Naive thymus-derived CD8-positive, alpha-beta T cell (primary cell): ENCODE results near the gene CLEC16A. TPM values are rescaled to one million over a fixed set of nuclear protein-coding genes. Genes with fewer than 3 reads are reported as not detected.

Experiments used
- ATAC-seq, 2 donors: fragments of 150-1000 bp; cut with Tn5 transposase in 1 of 2; sonication (Bioruptor Pico), chemical (Tn5 transposase) in 1 of 2; 1 replicate in 1 of 2; 2 replicates in 1 of 2; pipeline ENCODE4 v1.10.0; 2021; ENCODE audit warnings: mild to moderate bottlenecking in 2 of 2, moderate library complexity in 2 of 2
- POLR2A ChIA-PET: fragments of 350-600 bp; sonication (Branson Sonifier 250); formaldehyde crosslinking; loops from one replicate; lab custom pipeline; 2021; ENCODE audit warnings: antibody characterized with exemption; lab: Charles Lee
- DNase-seq, 10 donors: peaks; one replicate each; pipeline versions ENCODE4 v3.0.0 to v3.0.0-alpha.2; 2020 to 2022
- H3K27ac Mint-ChIP-seq, 10 donors: one replicate each; pipeline ENCODE4 v1.8.0; 2020 to 2022; ENCODE audit warnings: mild to moderate bottlenecking in 10 of 10, mixed read lengths in 10 of 10, moderate library complexity in 4 of 10, inconsistent platforms in 1 of 10
- H3K27me3 Mint-ChIP-seq, 5 donors: one replicate each; pipeline ENCODE4 v1.8.0; 2021 to 2022; ENCODE audit warnings: mixed read lengths in 5 of 5
- H3K36me3 Mint-ChIP-seq, 3 donors: one replicate each; pipeline ENCODE4 v1.8.0; 2020 to 2022; ENCODE audit warnings: mixed read lengths in 3 of 3, mild to moderate bottlenecking in 2 of 3, inconsistent platforms in 1 of 3
- H3K4me1 Mint-ChIP-seq, 4 donors: one replicate each; pipeline ENCODE4 v1.8.0; 2021 to 2022; ENCODE audit warnings: mixed read lengths in 4 of 4
- H3K4me3 Mint-ChIP-seq, 10 donors: one replicate each; pipeline ENCODE4 v1.8.0; 2020 to 2022; ENCODE audit warnings: mild to moderate bottlenecking in 10 of 10, mixed read lengths in 10 of 10, moderate library complexity in 6 of 10, inconsistent platforms in 1 of 10
- H3K9me3 Mint-ChIP-seq, 9 donors: one replicate each; pipeline ENCODE4 v1.8.0; 2020 to 2022; ENCODE audit warnings: mixed read lengths in 9 of 9, mild to moderate bottlenecking in 3 of 9, inconsistent platforms in 1 of 9, moderate library complexity in 1 of 9
- polyA plus RNA-seq, 3 donors: library from polyadenylated mRNA; unstranded; fragments of 300-500 nt; fragmentation: Illumina TruSeq; gene quantifications; one replicate each; pipeline ENCODE4 v1.2.3, GENCODE V29; 2021
- total RNA-seq, 8 experiments: library from RNA in 2 of 8; stranded (reverse) in 2 of 8; gene quantifications; one replicate each; pipeline ENCODE4 v1.2.3 and lab custom pipeline; 2021 to 2026

CLEC16A gene
- total and polyA plus RNA-seq, 5 experiments from 2014 or later = 8.5 to 28.8 (median 19.4) TPM

DNA sequence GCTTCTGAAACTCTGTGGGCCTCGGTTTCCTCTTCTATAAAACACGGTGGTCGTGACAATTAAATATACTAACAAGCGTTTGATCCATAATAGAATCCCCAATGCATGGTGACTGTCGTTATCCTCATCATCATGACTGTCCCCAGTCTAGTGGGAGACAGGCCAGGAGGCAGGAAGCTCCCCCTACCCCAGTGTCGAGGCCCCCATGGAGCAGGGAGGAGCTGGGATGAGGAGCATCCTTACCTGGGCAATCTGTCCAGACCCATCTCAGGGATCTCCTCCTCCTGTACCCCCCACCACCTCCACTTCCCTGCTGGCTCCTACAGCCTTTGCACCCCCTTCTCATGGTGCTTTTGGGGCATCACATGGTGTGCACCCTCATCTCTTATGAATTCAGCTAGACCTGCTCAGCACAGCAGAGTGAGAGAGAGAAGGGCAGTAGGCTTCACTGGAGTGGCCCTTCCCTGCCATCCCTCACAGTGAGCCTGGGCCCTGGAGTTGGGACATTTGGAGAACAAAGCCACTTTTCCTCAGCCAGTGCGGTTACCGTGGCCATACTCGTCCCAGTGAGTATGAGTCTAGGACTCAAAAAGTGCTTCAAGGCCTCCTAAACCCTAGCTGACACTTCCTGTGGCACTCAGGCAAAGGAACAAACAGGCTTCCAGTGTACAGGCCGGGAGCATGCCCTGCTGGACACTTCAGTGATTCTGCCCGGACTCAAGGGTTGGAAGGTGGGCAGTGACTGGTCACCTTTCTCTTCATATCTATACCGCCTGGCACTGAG is 148.6 kb downstream of the CLEC16A start:
- peak overlapping the region in 8 of 10 donors; percentile 6 to 76 (median 59) for H3K4me3 Mint-ChIP-seq
- POLR2A ChIA-PET = interaction anchor here (2.9 kb wide), 1 partner anchor 163 kb away, joined by 11 read pairs; the partner anchor contains the start of gene SOCS1
- H3K4me1 Mint-ChIP-seq = peaks cover 23 to 50% (median 43%) of the 10 kb centered on the region in 4 donors
- ATAC-seq (no peak), DNase-seq (no peak)
- H3K27ac Mint-ChIP-seq = peak overlapping the region in 9 of 10 donors; percentile 75 to 97 (median 86)
- no peaks in the 10 kb centered on the region for H3K9me3 Mint-ChIP-seq
- peaks cover 0 to 10% (median 7%) of the 10 kb centered on the region in 3 donors for H3K36me3 Mint-ChIP-seq
- no peaks in the 10 kb centered on the region for H3K27me3 Mint-ChIP-seq

DNA sequence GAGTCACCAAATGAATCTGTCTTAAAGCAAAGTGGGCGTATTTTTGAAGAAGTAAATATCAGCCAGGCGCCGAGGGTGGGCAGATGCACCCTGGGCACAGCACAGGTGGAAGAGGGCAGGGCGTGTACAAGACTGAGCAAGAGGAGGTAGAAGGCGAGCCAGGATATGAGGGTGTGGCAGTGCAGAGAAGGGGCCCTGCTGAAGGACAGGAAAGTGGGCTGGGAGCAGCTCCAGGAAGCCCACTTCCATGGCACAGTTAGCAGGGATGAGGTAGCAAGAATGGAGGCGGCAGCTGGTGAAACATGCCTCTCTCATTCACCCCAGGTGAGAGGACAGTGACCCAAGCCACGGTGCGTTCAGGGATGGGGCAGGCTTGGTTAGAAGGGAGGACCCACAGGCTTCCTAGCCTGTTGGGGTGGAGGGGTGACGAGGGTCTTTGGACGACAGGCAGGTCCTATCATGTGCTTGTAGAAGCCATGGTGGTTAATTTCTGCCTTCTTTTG is 149.3 kb downstream of the CLEC16A start:
- POLR2A ChIA-PET = interaction anchor here (0.9 to 2.9 kb wide), 2 partner anchors 12 to 162 kb away, joined by 3 to 11 read pairs; partner anchors contain the start of gene SOCS1
- Mint-ChIP-seq H3K4me3 (peak overlapping the region in 9 of 10 donors; percentile 6 to 76 (median 60)), H3K36me3 (peaks cover 0 to 10% (median 7%) of the 10 kb centered on the region in 3 donors), H3K27ac (peak overlapping the region in 9 of 10 donors; percentile 24 to 97 (median 86)), H3K4me1 (peaks cover 23 to 43% (median 37%) of the 10 kb centered on the region in 4 donors), H3K27me3 (no peaks in the 10 kb centered on the region), H3K9me3 (no peaks in the 10 kb centered on the region)
- DNase-seq = no peak
- peak in 1 of 2 donors; percentile 56 for ATAC-seq

DNA sequence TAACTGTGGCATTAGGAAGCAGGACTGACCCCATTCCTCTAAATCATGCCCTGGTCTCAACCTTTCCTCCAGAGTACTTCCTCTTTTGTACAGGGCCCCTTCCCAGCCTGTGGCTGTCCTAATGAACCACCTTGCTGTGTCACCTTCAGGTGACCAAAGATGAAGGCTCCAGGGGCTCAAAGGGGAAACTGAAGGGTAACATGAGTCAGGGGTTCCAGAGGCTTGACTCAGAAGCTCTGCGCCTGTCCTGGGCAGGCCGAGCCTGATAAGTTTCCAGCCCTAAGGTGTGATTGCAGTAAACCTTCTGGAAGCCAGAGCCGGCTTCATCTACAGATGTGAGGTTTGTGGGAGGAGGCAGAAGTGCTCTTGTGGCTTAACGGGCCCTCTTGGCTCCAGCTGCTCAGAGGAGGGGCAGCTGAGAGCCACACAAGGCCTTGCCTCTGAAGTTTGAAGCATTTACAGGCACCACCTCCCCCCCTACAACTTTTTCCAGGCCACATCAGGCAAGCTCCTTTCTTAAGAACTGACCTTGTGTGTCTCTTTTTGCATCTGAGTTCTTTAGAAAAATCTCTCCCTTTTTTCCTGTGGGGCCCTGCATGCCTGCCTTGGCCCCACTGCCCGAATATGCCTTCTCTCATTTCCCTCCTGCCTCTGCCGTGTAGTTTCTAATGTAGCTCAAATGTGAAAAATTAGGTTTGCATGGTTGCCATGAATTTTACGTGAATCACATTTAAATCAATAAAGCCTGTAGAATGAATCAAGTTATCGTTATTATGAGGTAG is 149.9 kb downstream of the CLEC16A start:
- DNase-seq = no peak
- Mint-ChIP-seq H3K4me1 (peaks cover 23 to 37% (median 32%) of the 10 kb centered on the region in 4 donors), H3K9me3 (no peaks in the 10 kb centered on the region), H3K27me3 (no peaks in the 10 kb centered on the region), H3K4me3 (peak overlapping the region in 8 of 10 donors; percentile 42 to 79 (median 60)), H3K36me3 (peaks cover 0 to 10% (median 7%) of the 10 kb centered on the region in 3 donors), H3K27ac (peak overlapping the region; percentile 12 to 97 (median 85))
- peak; percentile 55 to 58 for ATAC-seq
- POLR2A ChIA-PET = interaction anchor here (0.6 to 2.9 kb wide), 3 partner anchors 11 to 162 kb away, joined by 3 to 11 read pairs (median 3); partner anchors contain the start of gene SOCS1

DNA sequence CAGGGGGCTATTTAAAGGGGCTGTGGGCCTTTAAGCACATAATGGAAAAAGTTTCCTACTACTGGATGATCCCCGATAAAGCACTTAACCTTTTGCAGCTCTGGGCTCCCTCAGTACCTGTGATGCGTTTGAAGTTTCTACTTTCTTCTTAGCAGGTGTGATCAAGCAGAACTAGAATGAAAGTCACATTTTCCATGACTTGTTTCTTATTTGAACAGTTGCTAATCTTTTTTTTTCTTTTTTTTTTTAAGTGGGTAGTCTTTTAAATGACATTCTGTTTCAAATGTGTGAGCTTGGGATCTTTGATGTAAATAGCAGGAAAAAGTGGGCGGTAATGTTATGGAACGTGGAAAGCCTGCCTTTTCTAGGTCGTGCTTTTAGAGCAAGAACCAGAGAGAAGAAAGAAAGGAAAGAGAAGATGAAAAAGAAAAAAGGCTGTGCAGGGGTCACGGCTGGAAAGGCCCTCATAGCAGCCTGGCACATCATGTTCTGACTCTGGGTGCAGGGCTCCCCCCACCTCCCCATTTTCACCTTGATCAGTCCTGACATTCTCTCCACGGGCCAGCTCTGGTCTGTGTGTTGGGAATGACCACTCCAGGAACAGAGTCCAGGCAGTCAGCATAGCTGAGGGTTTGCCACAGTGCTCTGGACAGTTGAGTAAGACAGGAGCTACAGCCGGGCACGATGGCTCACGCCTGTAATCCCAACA is 150.6 kb downstream of the CLEC16A start:
- POLR2A ChIA-PET = interaction anchor here (0.6 to 2.9 kb wide), 2 partner anchors 25 to 161 kb away, joined by 3 to 11 read pairs; partner anchors contain the start of gene SOCS1
- peak; percentile 74 to 82 for ATAC-seq
- peak overlapping the region in 9 of 10 donors; percentile 32 to 96 (median 82) for H3K27ac Mint-ChIP-seq
- peaks cover 0 to 11% (median 5%) of the 10 kb centered on the region in 3 donors for H3K36me3 Mint-ChIP-seq
- peak overlapping the region in 9 of 10 donors; percentile 7 to 79 (median 56) for H3K4me3 Mint-ChIP-seq
- peak in 2 of 10 donors; percentile 42 for DNase-seq
- peaks cover 21 to 36% (median 31%) of the 10 kb centered on the region in 4 donors for H3K4me1 Mint-ChIP-seq
- H3K9me3 Mint-ChIP-seq = no peaks in the 10 kb centered on the region
- H3K27me3 Mint-ChIP-seq = no peaks in the 10 kb centered on the region

DNA sequence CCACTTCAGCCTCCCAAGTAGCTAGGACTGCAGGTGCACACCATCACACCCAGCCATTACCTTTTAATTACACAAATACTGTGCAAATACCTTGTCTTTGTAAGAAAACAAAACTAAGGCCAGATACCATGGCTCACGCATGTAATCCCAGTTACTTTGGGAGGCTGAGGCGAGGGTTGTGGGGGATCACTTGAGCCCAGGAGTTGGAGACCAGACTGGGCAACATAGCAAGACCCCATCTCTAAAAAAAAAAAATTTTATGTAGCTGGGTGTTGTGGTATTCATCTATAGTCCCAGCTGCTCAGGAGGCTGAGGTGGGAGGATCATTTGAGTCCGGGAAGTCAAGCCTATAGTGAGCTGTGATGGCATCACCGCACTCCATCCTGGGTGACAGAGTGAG is 151.6 kb downstream of the CLEC16A start:
- Mint-ChIP-seq H3K27me3 (no peaks in the 10 kb centered on the region), H3K4me3 (no peak overlapping the region), H3K9me3 (no peaks in the 10 kb centered on the region), H3K36me3 (peaks cover 0 to 14% (median 7%) of the 10 kb centered on the region in 3 donors), H3K27ac (peak overlapping the region in 1 of 10 donors; percentile 55), H3K4me1 (peaks cover 23 to 37% (median 31%) of the 10 kb centered on the region in 4 donors)
- ATAC-seq = no peak
- no peak for DNase-seq
- POLR2A ChIA-PET = interaction anchor here (0.6 kb wide), 3 partner anchors 13 to 121 kb away, joined by 3 read pairs; no protein-coding TSS in a partner anchor

DNA sequence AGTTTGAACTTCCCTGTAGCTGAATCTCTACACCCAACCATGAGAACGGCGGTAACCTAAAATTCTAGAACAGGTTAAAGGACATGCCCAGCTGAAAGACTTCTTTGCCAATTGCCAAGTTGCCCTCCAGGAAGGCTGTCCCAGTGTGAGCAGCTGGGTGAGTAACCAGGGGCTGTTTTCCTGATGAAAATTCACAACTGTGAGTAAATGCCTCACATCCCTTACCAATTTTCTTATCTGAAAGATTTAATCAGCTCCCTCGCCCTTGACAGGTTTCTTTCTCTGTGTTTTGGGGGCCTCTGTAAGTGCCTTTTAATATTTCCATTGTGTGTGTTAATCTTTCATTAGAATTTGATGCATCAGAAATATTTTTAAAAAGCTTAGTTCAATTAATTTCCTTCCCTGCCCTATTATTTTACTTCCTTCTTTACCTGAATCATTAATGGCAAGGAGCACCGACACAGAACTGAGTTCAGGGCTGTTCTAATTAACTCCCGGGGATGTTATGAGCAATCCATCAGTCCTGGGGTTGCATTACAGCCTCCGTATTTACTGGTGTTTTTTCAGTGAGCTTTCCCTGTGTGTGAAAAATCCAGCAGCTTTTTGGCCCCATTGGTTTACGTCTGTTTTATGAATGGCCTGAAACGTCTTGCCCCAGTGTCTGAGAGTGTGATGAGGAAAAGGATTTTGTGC is 152.9 kb downstream of the CLEC16A start:
- peaks cover 23 to 38% (median 35%) of the 10 kb centered on the region in 4 donors for H3K4me1 Mint-ChIP-seq
- H3K36me3 Mint-ChIP-seq = peaks cover 0 to 16% (median 7%) of the 10 kb centered on the region in 3 donors
- H3K27ac Mint-ChIP-seq = peak overlapping the region in 1 of 10 donors; percentile 50
- ATAC-seq = no peak
- no peaks in the 10 kb centered on the region for H3K27me3 Mint-ChIP-seq
- POLR2A ChIA-PET = interaction anchor here (1.5 kb wide), 1 partner anchor 159 kb away, joined by 6 read pairs; the partner anchor contains the start of gene SOCS1
- H3K9me3 Mint-ChIP-seq = no peaks in the 10 kb centered on the region
- no peak for DNase-seq
- no peak overlapping the region for H3K4me3 Mint-ChIP-seq

DNA sequence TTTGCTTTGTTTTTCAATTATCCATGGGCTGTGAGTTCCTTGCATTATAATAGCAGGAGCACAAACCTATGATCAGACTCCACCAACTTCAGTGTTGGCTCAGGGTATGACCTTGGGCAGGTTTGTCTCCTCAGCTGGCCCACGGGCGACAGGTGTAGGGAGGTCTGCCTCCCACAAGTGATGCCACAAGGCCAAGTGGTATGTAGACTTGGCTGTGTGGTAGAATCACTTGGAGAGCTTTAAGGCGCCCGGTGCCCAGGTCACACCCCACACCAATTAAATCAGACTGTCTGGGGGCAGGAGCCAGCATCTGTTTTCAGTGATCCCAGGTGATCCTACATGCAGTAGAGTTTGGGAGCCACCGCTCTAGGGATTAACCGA is 153.4 kb downstream of the CLEC16A start:
- POLR2A ChIA-PET = interaction anchor here (1.5 kb wide), 1 partner anchor 158 kb away, joined by 6 read pairs; the partner anchor contains the start of gene SOCS1
- H3K4me1 Mint-ChIP-seq = peaks cover 21 to 38% (median 32%) of the 10 kb centered on the region in 4 donors

DNA sequence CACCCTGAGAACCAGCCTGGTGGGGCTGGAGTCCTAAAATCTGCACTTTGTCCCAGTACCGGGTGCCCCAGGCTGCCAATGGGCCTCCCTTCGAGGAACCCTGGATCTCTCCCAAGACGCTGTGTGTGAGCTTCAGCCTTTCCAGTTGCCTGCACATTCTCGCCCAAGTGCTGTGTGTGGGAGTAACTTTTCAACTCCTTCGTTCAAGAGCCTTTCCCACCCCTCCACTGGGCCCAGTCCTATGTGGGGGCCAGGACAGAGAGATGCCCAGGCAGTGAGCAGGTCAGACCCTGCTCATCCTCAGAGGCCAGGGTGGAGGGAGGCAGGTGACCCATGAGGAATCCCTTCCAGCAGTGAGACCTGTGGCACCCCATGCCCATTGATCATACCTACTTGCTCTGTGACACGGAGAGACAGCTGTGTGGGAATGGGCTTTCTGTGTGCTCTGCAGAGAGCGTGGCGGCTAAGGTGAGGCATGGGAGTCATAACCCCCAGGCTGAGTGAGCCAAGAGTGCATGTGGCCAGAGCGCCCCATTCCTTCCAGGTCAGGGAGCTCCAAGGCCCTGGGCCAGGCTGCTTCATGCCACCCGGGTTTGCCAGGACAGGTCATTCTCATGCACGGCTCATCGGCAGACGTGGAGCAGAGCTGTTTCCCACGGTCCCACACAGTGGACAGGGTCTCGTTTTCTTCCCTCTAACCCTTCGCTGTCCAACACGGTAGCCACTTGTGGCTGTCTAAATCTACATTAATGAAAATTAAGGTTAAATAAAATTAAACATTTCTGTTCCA is 154.4 kb downstream of the CLEC16A start:
- Mint-ChIP-seq H3K27ac (peak overlapping the region in 1 of 10 donors; percentile 47), H3K27me3 (no peaks in the 10 kb centered on the region), H3K4me3 (no peak overlapping the region), H3K36me3 (peaks cover 0 to 14% (median 11%) of the 10 kb centered on the region in 3 donors), H3K4me1 (peaks cover 13 to 32% (median 25%) of the 10 kb centered on the region in 4 donors), H3K9me3 (no peaks in the 10 kb centered on the region)
- POLR2A ChIA-PET = interaction anchor here (0.9 kb wide), 1 partner anchor 157 kb away, joined by 3 read pairs; the partner anchor contains the start of gene SOCS1
- no peak for ATAC-seq
- no peak for DNase-seq

More for the DNA sequence above, 153.4 kb downstream of the CLEC16A start:
- no peak for ATAC-seq
- no peak for DNase-seq
- no peaks in the 10 kb centered on the region for H3K27me3 Mint-ChIP-seq
- no peaks in the 10 kb centered on the region for H3K9me3 Mint-ChIP-seq
- H3K36me3 Mint-ChIP-seq = peaks cover 0 to 16% (median 11%) of the 10 kb centered on the region in 3 donors
- no peak overlapping the region for H3K27ac Mint-ChIP-seq
- H3K4me3 Mint-ChIP-seq = no peak overlapping the region

DNA sequence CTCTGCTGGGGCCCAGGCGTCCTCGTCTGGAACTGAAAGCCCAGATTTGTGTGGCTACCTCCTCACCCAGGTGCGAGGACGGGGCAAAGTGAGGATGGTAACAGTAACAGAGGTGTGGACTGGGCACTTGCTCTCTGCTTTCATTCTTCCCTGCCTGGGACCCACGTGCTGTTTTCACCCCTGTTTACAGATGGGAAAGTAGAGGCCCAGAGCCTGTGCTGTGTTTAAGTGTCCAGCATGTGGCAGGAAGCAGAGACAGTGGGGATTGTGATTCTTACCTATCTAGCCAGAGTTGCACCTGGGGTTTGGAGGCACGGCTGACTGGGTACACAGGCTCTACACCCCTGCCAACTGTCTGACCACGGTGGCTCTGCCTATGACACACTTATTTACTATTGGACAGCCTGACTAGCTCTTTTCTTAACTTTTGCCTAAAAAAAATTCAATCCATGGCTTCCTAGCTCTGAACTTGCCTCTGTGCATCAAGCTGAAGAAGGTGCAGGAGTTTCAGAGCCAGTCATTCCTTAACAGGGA is 155.4 kb downstream of the CLEC16A start:
- peak overlapping the region in 2 of 10 donors; percentile 30 to 57 for H3K27ac Mint-ChIP-seq
- ATAC-seq (no peak), DNase-seq (no peak)
- H3K4me3 Mint-ChIP-seq = no peak overlapping the region
- peaks cover 9 to 30% (median 22%) of the 10 kb centered on the region in 4 donors for H3K4me1 Mint-ChIP-seq
- H3K27me3 Mint-ChIP-seq = no peaks in the 10 kb centered on the region
- H3K9me3 Mint-ChIP-seq = no peaks in the 10 kb centered on the region
- POLR2A ChIA-PET = interaction anchor here (0.5 kb wide), 1 partner anchor 154 kb away, joined by 4 read pairs; no protein-coding TSS in a partner anchor
- peaks cover 0 to 16% (median 11%) of the 10 kb centered on the region in 3 donors for H3K36me3 Mint-ChIP-seq

DNA sequence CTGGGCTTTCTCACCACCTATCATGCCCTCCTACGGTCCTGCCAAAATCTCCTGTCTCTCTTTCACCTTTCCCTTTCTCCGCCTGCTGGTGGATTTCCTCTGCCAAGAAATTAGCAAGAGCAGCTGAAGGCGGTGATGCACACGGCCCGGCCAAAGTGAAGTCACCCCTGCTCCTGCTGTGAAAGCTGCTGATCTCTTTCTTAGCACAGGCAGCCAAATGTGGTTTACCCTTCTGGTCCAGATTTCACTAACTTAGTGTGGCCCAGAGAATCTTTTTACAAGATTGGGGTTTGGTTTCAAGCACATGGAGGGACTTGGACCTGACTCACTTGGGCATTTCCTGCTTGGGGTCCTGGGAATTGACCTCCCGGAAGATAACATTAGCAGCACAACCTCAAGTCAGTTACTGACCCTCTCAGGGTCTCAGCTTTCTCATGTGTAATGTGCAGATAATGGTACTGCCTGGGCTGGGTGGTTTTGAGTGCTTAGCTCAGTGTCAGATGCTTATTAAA is 155.9 kb downstream of the CLEC16A start:
- Mint-ChIP-seq H3K4me1 (peaks cover 10 to 30% (median 22%) of the 10 kb centered on the region in 4 donors), H3K27me3 (no peaks in the 10 kb centered on the region), H3K9me3 (no peaks in the 10 kb centered on the region), H3K36me3 (peaks cover 0 to 16% (median 11%) of the 10 kb centered on the region in 3 donors), H3K4me3 (no peak overlapping the region), H3K27ac (peak overlapping the region in 2 of 10 donors; percentile 57 to 79)
- DNase-seq (no peak), ATAC-seq (no peak)
- POLR2A ChIA-PET = interaction anchor here (0.5 kb wide), 1 partner anchor 154 kb away, joined by 4 read pairs; no protein-coding TSS in a partner anchor
